Large intestine (tissue), 3 donors: ENCODE data around the gene CFAP251. TPM values are rescaled to one million over a fixed set of nuclear protein-coding genes. Genes with fewer than 3 reads are reported as not detected.

Experiments
- DNase-seq, 2 donors: peaks; one replicate each; pipeline versions ENCODE4 v3.0.0 to v3.0.0-alpha.2; 2013
- H3K27ac ChIP-seq: one replicate; pipeline ENCODE4 v1.5.1; 2013; ENCODE audit warnings: low read length
- H3K27me3 ChIP-seq: 2 replicates; pipeline ENCODE4 v1.6.1; 2013; ENCODE audit warnings: low read length; ENCODE audit not compliant: control insufficient read depth, insufficient read depth
- H3K36me3 ChIP-seq: 2 replicates; pipeline ENCODE4 v1.6.1; 2013; ENCODE audit warnings: low read length; ENCODE audit not compliant: control insufficient read depth, insufficient read depth
- H3K4me1 ChIP-seq: one replicate; pipeline ENCODE4 v1.6.1; 2013; ENCODE audit warnings: low read length; ENCODE audit not compliant: control insufficient read depth, insufficient read depth
- H3K4me3 ChIP-seq: one replicate; pipeline ENCODE4 v1.5.1; 2013; ENCODE audit warnings: low read length
- H3K9me3 ChIP-seq: one replicate; pipeline ENCODE4 v1.6.1; 2013; ENCODE audit warnings: mild to moderate bottlenecking, low read depth, low read length, moderate library complexity; ENCODE audit not compliant: control insufficient read depth
- WGBS: methylation state at CpG from one replicate; pipeline ENCODE4 v1.1.5; 2013; ENCODE audit warnings: low lambda C conversion rate; ENCODE audit not compliant: insufficient coverage; 5-methylcytosine and 5-hydroxymethylcytosine counted together
- polyA plus RNA-seq: library from polyadenylated mRNA; unstranded; fragments of 120-200 nt; gene quantifications from one replicate; pipeline ENCODE4 v1.2.1, GENCODE V29; 2013

The CFAP251 gene
- polyA plus RNA-seq, 1 donor: 2.2 TPM

GRCh38 chr12:121943926-121944325 is 25.5 kb downstream of the CFAP251 start:
- Histone ChIP-seq H3K27me3 (no peaks in the 10 kb centered on the region), H3K4me3 (no peak overlapping the region), H3K4me1 (no peaks in the 10 kb centered on the region), H3K36me3 (no peaks in the 10 kb centered on the region), H3K27ac (no peak overlapping the region), H3K9me3 (no peaks in the 10 kb centered on the region)
- no peak for DNase-seq

DNA sequence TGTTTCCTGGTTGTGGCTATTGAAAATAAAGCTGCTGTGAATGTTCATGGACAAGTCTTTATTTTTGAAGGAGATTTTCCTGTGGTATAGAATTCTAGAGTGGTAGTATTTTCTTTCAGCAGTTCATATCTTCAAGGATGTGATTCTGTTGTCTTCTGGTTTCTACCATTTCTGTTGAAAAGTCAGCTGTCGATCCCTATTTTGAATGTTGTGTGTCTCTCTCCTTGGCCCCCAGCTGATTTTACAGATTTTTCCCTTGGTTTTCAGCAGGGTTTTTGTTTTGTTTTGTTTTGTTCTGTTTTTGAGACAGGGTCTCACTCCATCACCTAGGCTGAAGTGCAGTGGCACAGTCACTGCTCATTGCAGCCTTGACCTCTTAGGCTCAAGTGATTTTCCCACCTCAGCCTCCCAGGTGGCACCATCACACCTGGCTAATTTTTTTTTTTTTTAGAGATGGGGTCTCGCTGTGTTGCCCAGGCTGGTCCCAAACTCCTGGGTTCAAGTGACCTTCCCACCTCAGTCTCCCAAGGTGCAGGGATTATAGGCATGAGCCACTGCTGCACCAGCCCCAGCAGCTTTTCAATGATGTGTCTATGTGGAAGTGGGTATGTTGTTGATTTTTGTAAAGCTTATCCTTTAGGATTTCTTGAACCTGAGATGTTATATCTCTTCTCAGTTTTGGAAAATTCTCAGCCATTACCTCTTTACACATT is 28.1 kb downstream of the CFAP251 start:
- DNase-seq: no peak
- WGBS: 100% methylated on average over 1 of the region's 2 CpGs
- Histone ChIP-seq H3K9me3 (no peaks in the 10 kb centered on the region), H3K36me3 (no peaks in the 10 kb centered on the region), H3K27ac (no peak overlapping the region), H3K4me1 (no peaks in the 10 kb centered on the region), H3K27me3 (no peaks in the 10 kb centered on the region), H3K4me3 (no peak overlapping the region)

- Histone ChIP-seq H3K27ac (no peak overlapping the region), H3K9me3 (no peaks in the 10 kb centered on the region), H3K36me3 (no peaks in the 10 kb centered on the region), H3K4me3 (no peak overlapping the region), H3K27me3 (no peaks in the 10 kb centered on the region), H3K4me1 (no peaks in the 10 kb centered on the region)
- WGBS: no CpG with 5 or more reads among the region's 2 CpGs
- DNase-seq: no peak
Measured at GRCh38 chr12:121947981-121948380, 29.6 kb downstream of the CFAP251 start.

- 50% methylated on average over 1 of the region's 4 CpGs for WGBS
- DNase-seq: no peak
- H3K27ac ChIP-seq: no peak overlapping the region
Measured at GRCh38 chr12:121949648-121950397, 31.4 kb downstream of the CFAP251 start.

GRCh38 chr12:121953117-121953692 is 34.8 kb downstream of the CFAP251 start:
- Histone ChIP-seq H3K4me1 (no peaks in the 10 kb centered on the region), H3K27me3 (no peaks in the 10 kb centered on the region), H3K4me3 (no peak overlapping the region), H3K27ac (no peak overlapping the region), H3K9me3 (no peaks in the 10 kb centered on the region), H3K36me3 (no peaks in the 10 kb centered on the region)
- DNase-seq: no peak
- 69% methylated on average over 3 of the region's 4 CpGs for WGBS

More at GRCh38 chr12:121949648-121950397, 31.4 kb downstream of the CFAP251 start:
- Histone ChIP-seq H3K27me3 (no peaks in the 10 kb centered on the region), H3K9me3 (no peaks in the 10 kb centered on the region), H3K36me3 (no peaks in the 10 kb centered on the region), H3K4me3 (no peak overlapping the region), H3K4me1 (no peaks in the 10 kb centered on the region)

DNA sequence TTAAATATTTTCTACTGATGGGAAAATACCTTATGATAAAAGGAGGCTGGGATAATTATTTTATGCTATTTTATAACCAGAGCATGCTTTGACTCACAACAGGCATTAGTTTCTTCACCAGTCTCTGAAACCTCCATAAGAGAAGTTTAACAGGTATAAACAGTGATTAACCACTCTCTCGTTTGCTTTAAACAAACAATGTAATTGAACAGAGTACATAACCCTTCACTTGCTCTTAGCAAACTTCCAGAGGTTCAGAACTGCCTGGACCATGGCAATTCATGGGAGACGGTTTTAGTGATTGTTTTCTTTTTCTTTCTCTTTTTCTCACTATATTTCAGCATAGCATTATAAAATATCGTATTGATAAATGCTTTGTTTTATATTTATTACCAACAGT is 35.3 kb downstream of the CFAP251 start:
- no peaks in the 10 kb centered on the region for H3K36me3 ChIP-seq
- no peaks in the 10 kb centered on the region for H3K9me3 ChIP-seq
- no peak overlapping the region for H3K4me3 ChIP-seq
- DNase-seq: no peak
- H3K27me3 ChIP-seq: no peaks in the 10 kb centered on the region
- H3K4me1 ChIP-seq: no peaks in the 10 kb centered on the region
- WGBS: 40% methylated on average over 1 of the region's 3 CpGs
- no peak overlapping the region for H3K27ac ChIP-seq

DNA sequence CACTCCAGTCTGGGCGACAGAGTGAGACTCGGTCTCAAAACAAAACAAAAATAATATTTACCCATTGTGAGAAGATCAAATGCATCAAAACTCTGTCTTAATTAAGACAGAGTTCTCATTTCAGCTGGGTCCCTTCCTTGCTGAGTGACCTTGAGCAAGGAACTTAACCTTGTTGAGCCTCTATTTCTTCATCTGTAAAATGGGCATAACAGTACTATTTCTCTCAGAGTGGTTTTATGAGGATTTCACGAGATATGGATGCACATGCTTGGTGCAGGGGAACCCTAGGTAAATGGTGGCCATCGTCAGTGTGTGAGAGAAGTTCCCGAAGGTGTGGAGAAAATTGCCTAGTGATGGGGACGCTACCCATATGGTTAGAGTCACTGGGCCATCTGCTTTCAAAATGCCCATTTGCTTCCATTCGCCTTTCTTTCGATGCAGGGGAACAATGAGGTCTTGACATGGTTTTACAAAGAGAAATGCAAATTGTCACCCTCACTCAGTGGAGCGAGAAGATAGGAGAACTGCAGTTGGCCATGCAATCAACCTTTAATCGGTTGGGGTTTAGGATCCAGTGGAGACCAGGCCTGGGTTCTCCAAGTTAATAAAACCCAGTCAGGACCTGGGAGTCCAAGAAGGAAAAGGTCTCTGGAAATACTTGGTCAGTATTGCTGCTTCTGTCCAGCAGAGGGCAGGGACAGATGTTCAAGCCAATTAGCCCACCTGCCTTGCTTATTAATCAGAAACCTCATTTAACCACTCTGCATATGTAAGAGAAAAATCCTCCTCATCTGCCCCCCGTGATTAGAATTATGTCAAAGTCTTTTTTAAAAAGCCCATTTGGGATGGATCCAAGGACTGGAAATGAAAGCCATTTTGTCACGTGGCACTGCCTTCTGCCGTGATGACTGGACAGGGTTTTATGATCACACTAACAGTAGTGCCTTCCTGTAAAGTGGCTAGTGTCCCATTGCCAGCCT is 37.2 kb downstream of the CFAP251 start:
- no peak overlapping the region for H3K4me3 ChIP-seq
- DNase-seq: no peak
- H3K4me1 ChIP-seq: no peaks in the 10 kb centered on the region
- 100% methylated on average over 2 of the region's 13 CpGs for WGBS
- no peaks in the 10 kb centered on the region for H3K27me3 ChIP-seq
- no peaks in the 10 kb centered on the region for H3K36me3 ChIP-seq
- no peaks in the 10 kb centered on the region for H3K9me3 ChIP-seq
- H3K27ac ChIP-seq: no peak overlapping the region

DNA sequence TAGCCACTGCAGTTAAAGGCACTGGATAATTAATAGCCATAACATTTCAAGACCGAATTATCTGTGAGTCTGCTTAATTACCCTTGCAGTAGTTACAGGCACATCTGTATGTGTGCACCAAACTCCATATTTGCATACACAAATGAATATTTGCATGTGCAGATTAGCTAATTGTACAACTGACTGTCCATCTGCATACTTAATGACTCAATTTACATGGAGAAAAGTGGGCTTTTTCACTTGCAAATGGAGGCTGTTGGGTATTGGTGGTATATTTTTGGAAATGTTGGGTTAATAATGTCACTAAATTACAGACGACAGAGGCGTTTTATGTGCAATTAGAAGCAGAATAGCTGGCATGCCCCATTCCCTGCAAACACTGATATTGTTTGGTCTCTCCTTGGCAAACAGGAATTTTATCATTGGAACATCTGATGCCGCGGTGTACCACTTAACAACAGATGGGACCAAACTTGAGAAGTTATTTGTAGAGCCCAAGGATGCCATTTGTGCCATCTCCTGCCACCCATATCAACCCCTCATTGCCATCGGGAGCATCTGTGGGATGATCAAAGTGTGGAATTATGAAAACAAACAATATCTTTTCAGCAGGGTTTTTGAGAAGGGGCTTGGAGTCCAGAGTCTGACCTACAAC is 39.6 kb downstream of the CFAP251 start:
- H3K4me3 ChIP-seq: no peak overlapping the region
- H3K4me1 ChIP-seq: no peaks in the 10 kb centered on the region
- no peak for DNase-seq
- no CpG with 5 or more reads among the region's 6 CpGs for WGBS
- H3K27ac ChIP-seq: no peak overlapping the region
- H3K27me3 ChIP-seq: no peaks in the 10 kb centered on the region
- H3K36me3 ChIP-seq: no peaks in the 10 kb centered on the region
- H3K9me3 ChIP-seq: no peaks in the 10 kb centered on the region

- no peaks in the 10 kb centered on the region for H3K27me3 ChIP-seq
- no peak overlapping the region for H3K4me3 ChIP-seq
- DNase-seq: no peak
- no peaks in the 10 kb centered on the region for H3K4me1 ChIP-seq
- H3K27ac ChIP-seq: no peak overlapping the region
- H3K9me3 ChIP-seq: no peaks in the 10 kb centered on the region
- H3K36me3 ChIP-seq: no peaks in the 10 kb centered on the region
- WGBS: no CpG with 5 or more reads among the region's 21 CpGs
Measured at GRCh38 chr12:121958541-121959240, 40.3 kb downstream of the CFAP251 start.
